Measurements from ENCODE around the gene NUCB2. TPM values are rescaled to one million over a fixed set of nuclear protein-coding genes. Genes with fewer than 3 reads are reported as not detected.

NUCB2 gene
- total and polyA plus RNA-seq, 2 donors from 2014 or later: 73.0 to 93.5 TPM

GRCh38 chr11:17350455-17351171 is 74.1 kb downstream of the NUCB2 start:
- H3K9me3 ChIP-seq (ENCODE audit: control insufficient read depth in 2 of 3, insufficient read depth in 1 of 3, low read length in 3 of 3): no peaks in the 10 kb centered on the region
- H3K27me3 ChIP-seq (ENCODE audit: control insufficient read depth, insufficient read depth, low read length): peaks cover 9% of the 10 kb centered on the region
- no peak overlapping the region for H3K27ac ChIP-seq (ENCODE audit: low read depth in 2 of 2, low read length in 2 of 2)
- no peak overlapping the region for H3K9ac ChIP-seq (ENCODE audit: low read length in 3 of 3)
- FAIRE-seq (no peak), DNase-seq (peak in 1 of 5 donors; percentile 3)
- H3K4me3 ChIP-seq (ENCODE audit: low read length in 3 of 3): no peak overlapping the region
- TF ChIP-seq CTCF (IDR thresholded peaks at IDR 0.05; ENCODE audit: borderline replicate concordance, extremely low read depth, insufficient read depth): no peak
- intact Hi-C loops (cut with DNase I): no loop called here
- no peaks in the 10 kb centered on the region for H3K36me3 ChIP-seq (ENCODE audit: control insufficient read depth in 2 of 3, insufficient read depth in 3 of 3, low read length in 3 of 3)
- peaks cover 0 to 9% (median 8%) of the 10 kb centered on the region in 3 donors for H3K4me1 ChIP-seq (ENCODE audit: control insufficient read depth in 2 of 3, insufficient read depth in 2 of 3, low read depth in 1 of 3, low read length in 3 of 3)

GRCh38 chr11:17351172-17351509 is 74.6 kb downstream of the NUCB2 start:
- H3K9ac ChIP-seq (ENCODE audit: low read length in 3 of 3): peak overlapping the region in 1 of 3 donors; percentile 28

GRCh38 chr11:17351510-17352176 is 75.1 kb downstream of the NUCB2 start, which contains the start of gene NCR3LG1:
Gene NCR3LG1, plus strand, starts transcription at chr11:17351800. Its CDS starts 170 bp downstream, at chr11:17351970.
- Histone ChIP-seq H3K9me3 (ENCODE audit: control insufficient read depth in 2 of 3, insufficient read depth in 1 of 3, low read length in 3 of 3) (no peaks in the 10 kb centered on the region), H3K4me1 (ENCODE audit: control insufficient read depth in 2 of 3, insufficient read depth in 2 of 3, low read depth in 1 of 3, low read length in 3 of 3) (peaks cover 0 to 9% (median 8%) of the 10 kb centered on the region in 3 donors), H3K4me3 (ENCODE audit: low read length in 3 of 3) (peak within 1 kb of the TSS; percentile 64 to 81 (median 75)), H3K36me3 (ENCODE audit: control insufficient read depth in 2 of 3, insufficient read depth in 3 of 3, low read length in 3 of 3) (no peaks in the 10 kb centered on the region), H3K9ac (ENCODE audit: low read length in 3 of 3) (peak within 1 kb of the TSS in 1 of 3 donors; percentile 34), H3K27me3 (ENCODE audit: control insufficient read depth, insufficient read depth, low read length) (peaks cover 9% of the 10 kb centered on the region), H3K27ac (ENCODE audit: low read depth in 2 of 2, low read length in 2 of 2) (peak within 1 kb of the TSS; percentile 52 to 76)
- intact Hi-C loops (cut with DNase I): no loop called here
- FAIRE-seq (no peak), DNase-seq (peak; percentile 46 to 84 (median 64))
- TF ChIP-seq CTCF (IDR thresholded peaks at IDR 0.05; ENCODE audit: borderline replicate concordance, extremely low read depth, insufficient read depth): no peak

More at GRCh38 chr11:17351172-17351509, 74.6 kb downstream of the NUCB2 start:
- no peak for TF ChIP-seq CTCF (IDR thresholded peaks at IDR 0.05; ENCODE audit: borderline replicate concordance, extremely low read depth, insufficient read depth)
- Histone ChIP-seq H3K27ac (ENCODE audit: low read depth in 2 of 2, low read length in 2 of 2) (no peak overlapping the region), H3K36me3 (ENCODE audit: control insufficient read depth in 2 of 3, insufficient read depth in 3 of 3, low read length in 3 of 3) (no peaks in the 10 kb centered on the region), H3K27me3 (ENCODE audit: control insufficient read depth, insufficient read depth, low read length) (peaks cover 9% of the 10 kb centered on the region), H3K4me3 (ENCODE audit: low read length in 3 of 3) (peak overlapping the region in 2 of 3 donors; percentile 52 to 81), H3K9me3 (ENCODE audit: control insufficient read depth in 2 of 3, insufficient read depth in 1 of 3, low read length in 3 of 3) (no peaks in the 10 kb centered on the region), H3K4me1 (ENCODE audit: control insufficient read depth in 2 of 3, insufficient read depth in 2 of 3, low read depth in 1 of 3, low read length in 3 of 3) (peaks cover 0 to 9% (median 8%) of the 10 kb centered on the region in 3 donors)
- intact Hi-C loops (cut with DNase I): no loop called here
- DNase-seq (no peak), FAIRE-seq (no peak)

Data from kidney (tissue), 14 donors.